Esophagus muscularis mucosa (tissue), 4 donors: ENCODE data around the gene SMCO3. TPM values are rescaled to one million over a fixed set of nuclear protein-coding genes. Genes with fewer than 3 reads are reported as not detected.

ENCODE experiments used
- DNase-seq: peaks from one replicate; pipeline ENCODE4 v3.0.0-alpha.2; 2017; ENCODE audit errors: extremely low spot score
- H3K27ac ChIP-seq, 4 donors: fragments of 200-600 bp; sonication (generic); replicated peaks in 1 of 4; 1 replicate in 3 of 4; 2 replicates in 1 of 4; pipeline ENCODE4 v1.5.1; 2016 to 2019; ENCODE audit warnings: mild to moderate bottlenecking in 1 of 4
- H3K27me3 ChIP-seq, 4 donors: fragments of 200-600 bp; sonication (generic); one replicate each; pipeline versions ENCODE4 v1.5.1 to v1.6.0; 2016 to 2019
- H3K36me3 ChIP-seq, 4 donors: fragments of 200-600 bp; sonication (generic); one replicate each; pipeline ENCODE4 v1.5.1; 2016 to 2019
- H3K4me1 ChIP-seq, 4 donors: fragments of 200-600 bp; sonication (generic); one replicate each; pipeline ENCODE4 v1.5.1; 2016 to 2019
- H3K4me3 ChIP-seq, 4 donors: fragments of 200-600 bp; sonication (generic); 1 replicate in 2 of 4; 2 replicates in 2 of 4; pipeline ENCODE4 v1.5.1; 2016 to 2019; ENCODE audit warnings: mild to moderate bottlenecking in 4 of 4, moderate library complexity in 1 of 4
- H3K9me3 ChIP-seq, 4 donors: fragments of 200-600 bp; sonication (generic); 1 replicate in 3 of 4; 2 replicates in 1 of 4; pipeline ENCODE4 v1.5.1; 2016 to 2019
- EP300 ChIP-seq: sonication (generic); formaldehyde crosslinking; IDR thresholded peaks from one replicate; pipeline ENCODE4 v1.6.1; 2017; ENCODE audit warnings: antibody characterized with exemption
- POLR2A ChIP-seq: fragments of 450-650 bp; IDR thresholded peaks from one replicate; pipeline ENCODE4 v1.6.1; 2017; ENCODE audit warnings: antibody characterized with exemption, moderate library complexity, mild to moderate bottlenecking, low read depth
- POLR2AphosphoS5 ChIP-seq, 2 donors: sonication (generic); formaldehyde crosslinking; IDR thresholded peaks; one replicate each; pipeline ENCODE4 v1.6.1; 2017; ENCODE audit warnings: antibody characterized with exemption in 2 of 2
- WGBS: methylation state at CpG from one replicate; pipeline ENCODE4 v1.1.5; 2018; 5-methylcytosine and 5-hydroxymethylcytosine counted together
- intact Hi-C: fragments of 100-400 bp; cut with DNase I; formaldehyde crosslinking; loops from one replicate; pipeline ENCODE4 v1.15.1; 2023
- total RNA-seq, 4 donors: library from RNA; depleted of rRNA; stranded (reverse); fragments of >200 nt; gene quantifications; one replicate each; pipeline versions ENCODE4 v1.1.0 to v1.2.1, GENCODE V29; 2016
- TF ChIP-seq, protein P1 (sequence below), 3 experiments: fragments of 200-600 bp in 2 of 3; fragments of 450-650 bp in 1 of 3; sonication (generic) in 2 of 3; IDR thresholded peaks; one replicate each; pipeline ENCODE4 v1.5.1; 2017 to 2019; ENCODE audit warnings: antibody characterized with exemption in 3 of 3, mild to moderate bottlenecking in 2 of 3, moderate library complexity in 1 of 3

The SMCO3 gene
- total RNA-seq, 4 donors from 2014 or later, result 0.23 TPM; not detected in 3

DNA sequence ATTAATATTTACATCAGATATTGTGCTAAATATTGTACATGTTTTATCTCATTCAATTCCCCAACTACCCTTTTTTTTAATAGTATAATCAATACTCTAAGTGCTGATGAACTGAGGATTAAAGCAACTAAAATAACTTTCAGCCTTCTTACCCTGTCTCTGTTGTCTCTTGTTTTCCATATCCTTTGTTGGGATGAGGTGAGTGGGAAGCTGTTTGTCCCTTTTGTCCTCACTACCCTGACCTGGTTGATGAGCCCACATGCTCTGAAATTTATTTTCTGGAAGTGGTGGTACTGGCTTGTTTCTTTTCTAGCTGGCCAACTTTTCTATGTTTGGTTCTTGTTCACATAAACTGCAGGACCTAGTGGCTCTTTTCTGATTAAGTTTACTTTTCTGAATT is 38.9 kb upstream of the SMCO3 start:
- no peak for TF ChIP-seq POLR2AphosphoS5 (IDR thresholded peaks at IDR 0.05)
- no peak for TF ChIP-seq EP300
- TF ChIP-seq, protein P1, sequence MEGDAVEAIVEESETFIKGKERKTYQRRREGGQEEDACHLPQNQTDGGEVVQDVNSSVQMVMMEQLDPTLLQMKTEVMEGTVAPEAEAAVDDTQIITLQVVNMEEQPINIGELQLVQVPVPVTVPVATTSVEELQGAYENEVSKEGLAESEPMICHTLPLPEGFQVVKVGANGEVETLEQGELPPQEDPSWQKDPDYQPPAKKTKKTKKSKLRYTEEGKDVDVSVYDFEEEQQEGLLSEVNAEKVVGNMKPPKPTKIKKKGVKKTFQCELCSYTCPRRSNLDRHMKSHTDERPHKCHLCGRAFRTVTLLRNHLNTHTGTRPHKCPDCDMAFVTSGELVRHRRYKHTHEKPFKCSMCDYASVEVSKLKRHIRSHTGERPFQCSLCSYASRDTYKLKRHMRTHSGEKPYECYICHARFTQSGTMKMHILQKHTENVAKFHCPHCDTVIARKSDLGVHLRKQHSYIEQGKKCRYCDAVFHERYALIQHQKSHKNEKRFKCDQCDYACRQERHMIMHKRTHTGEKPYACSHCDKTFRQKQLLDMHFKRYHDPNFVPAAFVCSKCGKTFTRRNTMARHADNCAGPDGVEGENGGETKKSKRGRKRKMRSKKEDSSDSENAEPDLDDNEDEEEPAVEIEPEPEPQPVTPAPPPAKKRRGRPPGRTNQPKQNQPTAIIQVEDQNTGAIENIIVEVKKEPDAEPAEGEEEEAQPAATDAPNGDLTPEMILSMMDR (IDR thresholded peaks at IDR 0.05), result no peak
- TF ChIP-seq POLR2A, result no peak
- Histone ChIP-seq H3K27me3 (no peaks in the 10 kb centered on the region), H3K27ac (no peak overlapping the region), H3K36me3 (no peaks in the 10 kb centered on the region), H3K9me3 (no peaks in the 10 kb centered on the region), H3K4me3 (no peak overlapping the region), H3K4me1 (peaks cover 0 to 27% (median 14%) of the 10 kb centered on the region in 4 donors)
- no peak for DNase-seq
- intact Hi-C loops, result no loop called here

DNA sequence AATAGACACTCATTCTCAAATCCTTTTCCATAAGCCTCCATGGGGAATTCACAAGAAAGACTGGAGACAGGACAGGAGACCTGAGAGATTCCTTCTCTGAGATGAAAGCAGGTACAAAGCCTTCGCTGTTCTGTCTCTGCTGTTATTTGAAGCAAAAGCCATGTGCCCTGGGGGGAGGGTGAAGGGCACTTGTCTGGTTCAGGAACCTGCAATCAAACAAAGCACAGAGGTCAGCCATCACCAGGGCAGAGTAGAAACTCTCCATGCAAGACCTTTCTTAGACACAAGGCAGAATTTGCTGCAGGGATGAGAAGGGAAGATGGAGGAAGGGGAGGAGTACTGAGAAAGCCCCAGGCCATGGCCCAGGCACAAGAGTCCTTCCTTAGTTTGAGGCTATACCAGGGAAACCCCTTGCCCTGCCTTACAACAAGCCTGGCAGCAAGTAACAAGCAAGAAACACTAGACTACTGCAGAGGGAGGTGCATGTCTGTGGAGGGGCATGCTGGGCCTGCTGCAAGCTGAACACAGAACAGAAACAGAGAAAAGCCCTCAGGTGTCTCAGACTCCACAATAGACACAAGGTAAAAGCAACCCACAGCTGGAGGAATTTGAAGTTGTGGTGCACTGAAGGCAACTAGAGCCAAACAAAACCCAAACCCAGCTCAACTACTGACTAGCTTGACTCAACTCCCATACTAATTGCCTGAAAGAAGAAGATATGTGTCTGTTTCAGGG is 37.1 kb upstream of the SMCO3 start:
- H3K4me3 ChIP-seq, result no peak overlapping the region
- H3K36me3 ChIP-seq, result no peaks in the 10 kb centered on the region
- WGBS, result 33% methylated on average over 1 of the region's 1 CpG
- no peak for TF ChIP-seq POLR2A
- intact Hi-C loops, result no loop called here
- H3K4me1 ChIP-seq, result peaks cover 15 to 44% (median 25%) of the 10 kb centered on the region in 4 donors
- H3K27ac ChIP-seq, result no peak overlapping the region
- no peak for DNase-seq
- no peaks in the 10 kb centered on the region for H3K27me3 ChIP-seq
- H3K9me3 ChIP-seq, result no peaks in the 10 kb centered on the region

DNA sequence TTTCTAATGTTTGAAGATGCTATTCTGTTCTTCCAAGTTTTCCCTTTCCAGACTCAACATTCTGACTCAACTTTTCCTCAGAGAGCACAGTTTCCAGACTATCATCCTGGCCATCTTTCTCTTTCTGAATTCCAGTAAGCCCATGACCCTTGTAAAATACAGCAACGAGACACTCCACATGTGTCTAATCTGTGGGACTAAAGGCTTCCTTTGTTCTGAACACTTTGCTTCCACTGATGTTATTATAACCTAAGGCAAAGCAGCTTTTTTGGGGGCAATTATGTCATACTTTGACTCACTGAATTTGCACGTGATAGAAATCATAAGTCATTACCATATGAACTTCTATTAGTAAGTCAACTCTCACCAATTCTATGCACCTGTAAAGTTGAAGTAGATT is 35.7 kb upstream of the SMCO3 start:
- 44% methylated on average over 2 of the region's 2 CpGs for WGBS
- no peaks in the 10 kb centered on the region for H3K36me3 ChIP-seq
- H3K9me3 ChIP-seq, result no peaks in the 10 kb centered on the region
- TF ChIP-seq POLR2AphosphoS5 (IDR thresholded peaks at IDR 0.05) (peak in 1 of 2 donors; percentile 46), POLR2A (no peak)
- TF ChIP-seq, protein P1 (IDR thresholded peaks at IDR 0.05), result no peak
- H3K4me1 ChIP-seq, result peaks cover 23 to 49% (median 34%) of the 10 kb centered on the region in 4 donors
- H3K4me3 ChIP-seq, result no peak overlapping the region
- H3K27me3 ChIP-seq, result no peaks in the 10 kb centered on the region
- H3K27ac ChIP-seq, result peak overlapping the region in 1 of 4 donors; percentile 52
- no peak for DNase-seq
- intact Hi-C loops, result loop anchor here (5.0 to 10.0 kb wide), 3 partner anchors 38 to 373 kb away; partner anchors contain the start of genes MGP and RERG

DNA sequence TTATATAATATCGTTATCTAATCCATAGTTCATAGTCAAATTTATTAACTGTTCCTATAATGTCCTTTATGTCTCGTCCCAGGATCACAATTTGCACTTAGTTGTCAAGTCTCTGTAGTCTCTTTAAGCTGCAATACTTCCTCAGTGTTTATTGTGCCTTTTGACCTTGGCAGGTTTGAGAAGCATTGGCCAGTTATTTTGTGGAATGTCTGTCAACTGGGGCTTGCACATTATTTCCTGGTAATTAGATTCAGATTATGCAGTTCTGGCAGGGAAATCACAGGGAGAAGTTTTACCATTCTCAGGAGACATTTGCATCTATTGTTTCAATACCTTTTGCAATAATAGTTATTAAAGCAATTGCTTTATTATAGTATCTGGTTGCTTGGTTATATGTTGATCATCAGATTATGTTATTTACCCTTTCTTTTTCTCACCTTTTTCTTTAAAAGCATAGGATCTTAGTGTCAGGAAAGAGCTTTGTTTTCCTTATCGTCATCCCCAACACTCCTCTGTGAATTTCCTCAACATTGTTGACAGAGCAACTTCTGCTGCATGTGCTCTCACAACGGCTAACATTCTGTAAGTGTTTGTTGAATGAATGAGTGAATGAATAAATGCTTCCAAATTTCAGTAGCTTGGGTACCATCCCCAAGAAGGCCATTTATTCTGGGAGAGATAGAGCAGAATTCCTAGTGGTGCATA is 33.0 kb upstream of the SMCO3 start:
- intact Hi-C loops, result loop anchor here (5.0 to 10.0 kb wide), 3 partner anchors 40 to 375 kb away; partner anchors contain the start of genes MGP and RERG
- Histone ChIP-seq H3K4me1 (peaks cover 26 to 55% (median 42%) of the 10 kb centered on the region in 4 donors), H3K27me3 (no peaks in the 10 kb centered on the region), H3K36me3 (no peaks in the 10 kb centered on the region), H3K4me3 (no peak overlapping the region), H3K27ac (peak overlapping the region in 3 of 4 donors; percentile 11 to 60 (median 44)), H3K9me3 (no peaks in the 10 kb centered on the region)
- DNase-seq, result no peak
- no peak for TF ChIP-seq EP300
- TF ChIP-seq, protein P1 (IDR thresholded peaks at IDR 0.05), result no peak
- no peak for TF ChIP-seq POLR2A
- TF ChIP-seq POLR2AphosphoS5 (IDR thresholded peaks at IDR 0.05), result no peak
- WGBS, result 59% methylated on average over 4 of the region's 4 CpGs

DNA sequence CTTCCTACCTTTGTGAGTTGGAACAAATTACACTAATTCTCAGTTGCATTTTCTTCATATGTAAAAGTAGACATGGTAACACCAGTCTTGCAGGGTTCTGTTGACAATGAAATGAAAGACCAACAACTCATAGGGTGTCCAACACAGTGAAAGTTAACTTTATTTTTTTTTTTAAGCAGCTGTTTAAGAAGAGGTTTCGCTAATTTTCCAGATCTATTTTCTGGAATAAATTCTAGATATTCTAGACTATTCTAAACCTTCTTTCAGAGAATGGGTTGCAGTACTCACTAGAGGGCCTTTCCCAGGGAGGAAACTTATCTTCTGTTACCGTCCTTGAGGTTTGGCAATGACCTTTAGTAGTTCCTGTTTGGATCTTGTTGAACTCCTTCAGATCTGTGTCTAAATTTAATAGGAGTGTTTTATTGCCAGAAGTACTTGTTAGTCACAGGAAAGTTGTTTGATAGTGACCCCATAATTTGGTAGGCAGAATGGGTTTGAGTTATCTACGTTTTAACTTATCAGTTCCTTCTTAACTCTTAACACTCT is 32.1 kb upstream of the SMCO3 start:
- Histone ChIP-seq H3K4me1 (peaks cover 35 to 65% (median 48%) of the 10 kb centered on the region in 4 donors), H3K27ac (peak overlapping the region; percentile 8 to 60 (median 42)), H3K27me3 (no peaks in the 10 kb centered on the region), H3K9me3 (no peaks in the 10 kb centered on the region), H3K36me3 (no peaks in the 10 kb centered on the region), H3K4me3 (no peak overlapping the region)
- intact Hi-C loops, result loop anchor here (5.0 to 10.0 kb wide), 3 partner anchors 41 to 376 kb away; partner anchors contain the start of genes MGP and RERG
- 42% methylated on average over 3 of the region's 3 CpGs for WGBS
- no peak for DNase-seq
- TF ChIP-seq EP300, result no peak
- TF ChIP-seq, protein P1 (IDR thresholded peaks at IDR 0.05), result no peak
- TF ChIP-seq POLR2AphosphoS5 (IDR thresholded peaks at IDR 0.05), result no peak
- no peak for TF ChIP-seq POLR2A
